SH-SY5Y (cell line): ENCODE data around the gene PLA2G3.

Experiments
- GATA2 ChIP-seq: IDR thresholded peaks from 2 replicates; pipeline ENCODE4 v1.6.1; 2011; ENCODE audit warnings: mild to moderate bottlenecking, low read depth, low read length
- GATA3 ChIP-seq: IDR thresholded peaks from 2 replicates; pipeline ENCODE4 v1.6.1; 2011; ENCODE audit warnings: low read depth, mild to moderate bottlenecking, low read length, moderate library complexity

The PLA2G3 gene

DNA sequence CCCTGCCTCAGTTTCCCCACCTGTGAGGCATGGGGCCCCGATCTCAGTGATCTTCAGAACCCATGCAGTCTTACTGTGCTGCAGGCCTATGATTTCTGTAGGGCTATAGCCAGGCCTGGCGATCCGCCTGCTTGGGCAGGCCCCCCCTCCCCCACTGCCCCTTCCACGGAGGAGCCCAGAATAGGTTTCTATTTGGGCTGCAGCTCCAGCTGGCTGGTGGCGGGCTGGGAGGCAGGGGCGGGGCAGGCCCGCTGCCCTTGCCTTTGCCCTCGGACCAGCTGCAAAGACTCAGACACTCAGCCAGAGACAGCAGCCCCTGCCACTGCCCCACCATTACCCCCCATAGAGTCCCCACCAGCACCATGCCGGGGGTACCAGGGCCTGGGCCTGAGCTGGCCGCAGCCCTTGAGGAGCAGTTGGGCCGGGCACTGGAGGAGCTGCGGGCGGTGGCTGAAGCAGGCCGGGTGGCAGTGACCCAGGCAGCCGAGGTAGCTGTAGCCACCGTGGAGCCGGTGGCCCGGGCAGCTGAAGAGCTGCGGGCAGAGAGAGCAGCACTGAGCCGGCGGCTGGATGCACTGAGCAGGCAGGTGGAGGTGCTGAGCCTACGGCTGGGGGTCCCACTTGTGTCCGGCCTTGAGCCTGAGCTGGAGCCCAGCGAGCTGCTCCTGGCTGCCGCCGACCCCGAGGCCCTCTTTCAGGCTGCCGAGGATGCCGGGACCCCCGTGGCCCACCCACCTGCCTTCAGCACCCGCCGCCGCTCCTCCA lies 47.0 kb downstream of the PLA2G3 start:
- no peak for TF ChIP-seq GATA2
- no peak for TF ChIP-seq GATA3

DNA sequence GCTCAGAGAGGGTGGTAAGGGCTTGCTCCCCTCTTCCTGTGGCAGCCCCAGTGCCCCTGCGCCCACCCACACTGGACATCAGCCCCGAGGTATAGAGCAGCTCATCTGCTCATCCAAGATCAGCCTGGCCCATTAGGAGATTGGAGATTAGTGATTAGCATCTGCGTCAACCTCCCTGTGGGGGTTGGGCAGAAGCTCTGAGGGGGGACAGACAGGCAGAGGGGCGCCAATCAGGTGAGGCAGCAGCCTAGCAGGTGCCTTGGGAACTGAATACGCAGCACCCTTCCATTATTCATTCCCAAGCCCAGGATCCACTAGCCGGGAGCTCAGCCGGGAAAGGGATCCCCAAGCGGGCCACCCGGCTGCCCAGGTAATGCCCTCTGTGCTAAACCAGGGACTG lies 48.1 kb downstream of the PLA2G3 start:
- TF ChIP-seq GATA3 (no peak), GATA2 (no peak)

DNA sequence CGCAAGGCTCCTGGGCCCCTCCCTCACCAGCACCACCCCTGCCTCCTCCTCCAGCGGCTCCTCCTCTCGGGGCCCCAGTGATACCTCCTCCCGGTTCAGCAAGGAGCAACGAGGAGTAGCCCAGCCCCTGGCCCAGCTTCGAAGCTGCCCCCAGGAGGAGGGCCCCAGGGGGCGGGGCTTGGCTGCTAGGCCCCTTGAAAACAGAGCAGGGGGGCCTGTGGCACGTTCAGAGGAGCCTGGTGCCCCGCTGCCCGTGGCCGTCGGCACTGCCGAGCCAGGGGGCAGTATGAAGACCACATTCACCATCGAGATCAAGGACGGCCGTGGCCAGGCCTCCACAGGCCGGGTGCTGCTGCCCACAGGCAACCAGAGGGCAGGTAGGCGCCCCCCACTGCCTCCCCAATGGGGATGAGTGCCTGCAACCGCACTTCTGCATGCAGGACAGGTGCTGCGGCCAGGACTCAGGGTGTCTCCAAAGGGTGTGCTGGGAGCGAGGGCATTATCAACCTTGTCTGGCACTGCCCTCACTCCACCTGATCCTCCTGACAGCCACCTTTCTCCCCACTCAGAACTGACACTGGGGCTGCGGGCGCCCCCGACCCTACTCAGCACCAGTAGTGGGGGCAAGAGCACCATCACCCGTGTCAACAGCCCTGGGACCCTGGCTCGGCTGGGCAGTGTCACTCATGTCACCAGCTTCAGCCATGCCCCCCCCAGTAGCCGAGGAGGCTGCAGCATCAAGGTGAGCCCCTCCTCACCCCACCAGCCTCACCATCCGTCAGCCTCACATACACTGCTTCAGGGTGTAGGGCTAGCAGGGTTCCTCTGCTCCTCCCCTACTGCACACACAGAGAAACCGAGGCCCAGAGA lies 49.0 kb downstream of the PLA2G3 start:
- TF ChIP-seq GATA3 = no peak
- TF ChIP-seq GATA2 = no peak

DNA sequence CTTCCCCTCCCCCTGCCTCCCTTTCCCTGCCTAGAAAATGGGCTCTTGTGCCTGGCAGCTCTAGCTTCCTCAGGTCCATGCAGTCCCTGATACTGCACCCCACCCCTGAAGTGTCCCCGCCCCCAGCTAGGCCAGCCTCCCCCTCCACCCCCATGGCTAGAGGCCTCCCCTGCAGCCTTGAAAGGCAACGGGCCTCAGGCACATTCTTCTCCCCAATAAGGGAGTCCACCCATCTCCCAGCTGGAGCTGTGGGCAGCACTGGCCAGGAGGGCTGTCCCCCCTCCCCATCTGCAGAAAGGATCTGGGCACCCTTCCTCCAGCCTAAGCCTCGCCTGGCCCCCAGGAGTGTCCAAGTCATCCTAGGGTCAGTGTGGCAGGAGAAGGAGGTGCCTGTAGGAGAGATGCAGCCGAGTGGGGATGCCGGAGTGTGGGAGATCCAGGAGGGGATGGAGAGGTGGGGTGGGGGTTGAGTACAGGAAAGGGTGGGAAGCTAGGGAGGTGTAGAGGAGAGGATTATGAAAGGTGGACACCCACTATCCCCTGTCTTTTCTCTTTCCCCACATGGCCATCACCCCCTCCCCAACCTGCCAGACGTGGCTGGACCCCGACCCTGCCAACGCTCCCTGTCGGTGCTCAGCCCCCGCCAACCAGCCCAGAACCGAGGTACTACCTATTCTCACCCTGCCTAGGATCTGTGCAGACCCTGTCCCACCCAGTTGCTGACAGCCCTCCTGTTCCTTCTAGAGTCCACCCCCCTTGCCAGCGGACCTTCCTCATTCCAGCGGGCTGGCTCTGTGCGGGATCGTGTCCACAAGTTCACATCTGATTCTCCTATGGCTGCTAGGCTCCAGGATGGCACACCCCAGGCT lies 49.9 kb downstream of the PLA2G3 start:
- TF ChIP-seq GATA3 = no peak

DNA sequence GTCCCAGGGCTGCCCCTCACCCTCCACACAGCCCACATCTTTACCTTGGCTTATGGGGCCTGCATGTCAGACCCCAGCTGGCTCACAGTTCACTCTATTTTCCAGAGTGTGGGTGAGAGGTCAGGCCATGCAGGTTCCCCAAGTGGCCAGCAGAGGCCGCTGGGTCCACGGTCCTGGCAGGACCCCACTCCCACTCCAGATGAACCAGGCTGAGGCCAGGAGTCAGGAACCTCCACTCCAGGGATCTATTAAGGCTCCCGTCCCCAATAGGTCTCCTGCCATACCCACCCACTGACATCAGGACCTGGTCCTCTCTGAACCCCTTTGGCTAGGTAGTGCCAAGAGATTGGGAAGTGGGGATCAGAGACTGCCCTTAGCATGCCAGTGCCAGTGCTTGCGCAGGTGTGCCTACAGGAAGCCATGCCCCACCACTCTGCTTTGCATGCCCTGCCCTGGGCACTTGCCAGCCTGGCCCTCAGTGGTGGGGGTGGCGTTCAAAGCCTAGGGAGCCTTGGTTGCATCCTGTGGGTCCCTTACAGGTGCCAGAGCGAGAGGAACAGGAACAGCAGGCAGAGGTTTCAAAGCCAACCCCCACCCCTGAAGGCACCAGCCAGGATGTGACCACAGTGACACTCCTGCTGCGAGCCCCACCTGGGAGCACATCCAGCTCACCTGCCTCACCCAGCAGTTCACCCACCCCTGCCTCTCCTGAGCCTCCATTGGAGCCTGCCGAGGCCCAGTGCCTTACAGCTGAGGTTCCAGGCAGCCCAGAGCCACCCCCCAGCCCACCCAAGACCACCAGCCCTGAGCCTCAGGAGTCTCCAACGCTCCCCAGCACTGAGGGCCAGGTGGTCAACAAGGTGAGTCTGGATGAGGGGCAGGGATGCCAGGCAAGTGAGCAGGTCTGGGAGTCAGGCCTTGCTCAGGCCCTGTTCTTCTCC lies 50.9 kb downstream of the PLA2G3 start:
- no peak for TF ChIP-seq GATA3
- no peak for TF ChIP-seq GATA2

DNA sequence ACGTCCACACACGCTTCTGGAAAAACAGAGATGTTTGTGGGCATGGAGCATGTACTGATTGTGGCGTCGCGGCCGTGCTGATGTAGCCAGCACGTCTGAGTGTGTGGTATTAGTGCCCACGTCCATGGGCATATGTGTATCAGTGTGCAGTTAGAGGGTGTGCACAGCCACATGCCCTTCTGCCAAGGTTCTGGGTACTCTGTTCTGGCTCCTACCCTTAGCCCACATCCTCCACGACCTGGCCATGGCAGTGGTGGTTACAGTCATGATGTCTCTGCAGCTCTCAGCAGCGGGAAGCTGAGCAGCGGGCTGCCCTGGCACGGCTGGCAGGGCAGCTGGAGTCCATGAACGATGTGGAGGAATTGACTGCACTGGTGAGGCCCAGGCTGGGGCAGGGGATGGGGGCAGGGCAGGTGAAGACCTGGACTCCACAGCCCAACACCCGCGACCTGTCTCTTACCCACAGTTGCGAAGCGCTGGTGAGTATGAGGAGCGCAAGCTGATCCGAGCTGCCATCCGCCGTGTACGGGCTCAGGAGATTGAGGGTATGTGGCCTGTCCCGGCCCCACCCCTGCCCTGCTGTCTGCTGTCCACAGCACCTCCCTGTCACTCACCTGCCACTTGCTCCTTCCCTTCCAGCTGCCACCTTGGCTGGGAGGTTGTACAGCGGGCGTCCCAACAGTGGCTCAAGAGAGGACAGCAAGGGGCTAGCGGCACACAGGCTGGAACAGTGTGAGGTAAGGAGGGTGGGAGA lies 51.9 kb downstream of the PLA2G3 start:
- TF ChIP-seq GATA2 (no peak), GATA3 (no peak)

DNA sequence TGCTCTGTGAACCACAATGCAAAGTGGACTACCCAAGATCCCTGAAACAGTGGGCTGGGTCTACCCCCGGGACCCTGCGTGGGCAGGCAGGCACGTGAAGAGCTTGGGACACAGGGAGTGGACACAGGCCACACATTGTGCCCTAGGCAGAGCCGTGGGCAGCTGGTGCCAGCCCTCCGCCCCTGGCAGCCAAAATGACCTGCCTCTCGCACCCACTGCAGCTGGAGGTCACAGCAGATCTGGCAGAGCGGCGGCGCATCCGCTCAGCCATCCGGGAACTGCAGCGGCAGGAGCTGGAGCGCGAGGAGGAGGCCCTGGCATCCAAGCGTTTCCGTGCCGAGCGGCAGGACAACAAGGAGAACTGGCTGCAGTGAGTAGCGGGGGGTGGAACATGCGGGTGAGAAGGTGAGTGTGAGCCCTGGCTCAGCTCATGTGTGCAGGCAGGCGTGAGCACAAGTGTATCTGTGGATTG lies 52.5 kb downstream of the PLA2G3 start:
- TF ChIP-seq GATA2 = no peak

DNA sequence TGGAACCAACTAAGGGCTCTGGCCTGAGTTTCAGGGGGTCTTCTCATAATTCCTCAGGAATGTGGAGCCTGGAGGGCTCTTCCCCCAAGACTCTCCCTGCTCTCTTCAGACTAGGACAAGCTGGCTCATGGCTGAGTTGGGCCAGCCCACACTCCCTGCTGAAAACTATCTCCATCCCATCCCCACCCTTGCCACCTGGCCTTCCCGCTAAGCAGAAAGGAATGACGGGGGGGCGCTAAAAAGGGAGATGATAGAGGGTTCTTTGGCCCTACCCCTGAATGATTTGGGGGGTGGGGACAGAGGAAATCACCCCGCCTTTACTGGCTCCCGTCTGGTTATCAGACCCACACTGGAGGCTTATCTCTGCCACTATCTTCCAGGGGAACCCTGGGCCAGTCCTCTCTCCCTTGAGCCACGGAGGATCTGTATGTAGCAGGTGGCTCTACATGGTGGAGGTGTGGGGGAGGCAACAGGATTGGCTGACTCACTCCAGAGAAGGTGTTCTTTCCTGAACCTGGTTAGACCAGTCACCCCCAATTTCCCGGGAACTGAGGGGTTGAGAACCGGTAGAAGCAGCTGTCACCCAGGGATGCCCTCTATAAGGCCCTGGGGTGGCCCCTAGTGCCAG lies 53.5 kb downstream of the PLA2G3 start:
- TF ChIP-seq GATA3 = no peak
- peak; percentile 42; the same call in 1 of the 2 replicates for TF ChIP-seq GATA2

DNA sequence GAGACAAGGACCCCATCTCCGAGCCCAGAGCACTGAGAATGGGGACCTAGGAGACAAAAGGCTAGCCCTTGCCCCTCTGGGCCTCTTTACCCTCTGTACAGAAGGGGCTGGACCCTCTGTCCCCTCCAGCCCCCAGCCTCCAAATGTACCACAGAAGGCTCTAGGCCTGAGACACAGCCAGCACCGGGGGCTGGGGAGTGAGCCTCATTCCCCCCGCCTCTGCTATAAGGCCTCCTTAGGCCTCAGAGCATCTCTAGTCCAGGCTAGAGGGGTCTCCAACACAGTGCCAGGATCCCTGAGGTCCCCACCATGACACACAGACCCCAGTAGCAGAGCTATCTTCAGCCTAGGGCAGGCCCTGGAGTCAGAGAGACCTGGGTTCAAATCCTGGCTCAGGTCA lies 54.4 kb downstream of the PLA2G3 start:
- TF ChIP-seq GATA2 (no peak), GATA3 (no peak)

DNA sequence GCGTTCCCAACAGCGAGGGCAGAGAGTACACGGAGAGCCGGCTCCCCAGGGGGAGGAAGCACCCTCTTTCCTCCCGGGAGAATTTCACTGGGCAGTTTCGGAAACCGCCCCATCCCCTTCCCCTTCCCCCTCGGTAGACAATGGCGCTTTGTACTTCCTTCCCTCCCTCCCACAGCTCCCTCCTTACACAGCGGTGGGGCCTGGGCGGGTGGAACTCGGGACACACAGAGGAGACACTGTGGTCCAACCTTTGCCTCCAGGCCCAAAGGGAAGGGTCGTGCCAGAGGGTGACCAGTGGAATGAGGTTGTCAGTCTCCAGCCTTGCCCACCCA lies 54.8 kb downstream of the PLA2G3 start:
- TF ChIP-seq GATA3 = no peak
- no peak for TF ChIP-seq GATA2

DNA sequence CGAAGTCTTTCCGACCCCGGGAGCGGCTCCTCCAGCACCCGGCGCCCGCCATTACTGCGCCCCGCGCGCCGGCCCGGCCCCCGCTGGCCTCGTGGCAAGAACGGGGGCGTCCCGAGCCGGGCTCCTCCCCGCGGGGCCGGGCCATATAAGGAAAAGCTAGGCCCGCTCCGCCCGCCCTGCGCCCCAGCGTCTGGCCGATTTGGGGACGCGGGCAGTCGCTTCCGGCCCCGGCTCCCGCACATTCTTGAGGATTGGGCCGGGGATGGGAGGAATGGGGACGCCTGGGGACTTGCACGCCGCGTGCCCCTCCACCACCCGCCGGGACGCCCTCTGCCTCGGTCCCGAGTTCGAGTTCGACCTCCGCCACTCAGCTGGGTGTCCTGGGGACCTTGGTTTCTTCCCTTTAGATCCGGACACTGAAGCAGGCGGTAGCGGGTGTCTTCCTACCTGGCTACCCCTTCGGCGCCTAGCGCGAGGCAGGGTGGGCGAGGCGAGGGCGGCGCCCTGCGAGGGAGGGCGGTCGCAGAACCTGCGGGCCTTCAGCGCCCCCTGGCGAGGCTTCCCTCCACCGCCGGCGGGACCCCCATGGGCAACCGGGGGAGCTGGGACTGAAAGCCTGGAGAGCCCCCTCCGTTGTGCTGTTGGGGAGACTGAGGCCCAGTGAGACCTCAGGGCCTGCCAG lies 55.4 kb downstream of the PLA2G3 start:
- TF ChIP-seq GATA2 (no peak), GATA3 (no peak)
